ENCODE results near the gene BORCS6. TPM values are rescaled to one million over a fixed set of nuclear protein-coding genes. Genes with fewer than 3 reads are reported as not detected.
A peak's percentile ranks its signal among the peaks of the same experiment; 100 is the strongest.

Gene BORCS6
- total RNA-seq, 2 donors from 2014 or later = 4.7 to 7.0 TPM

GRCh38 chr17:8166731-8167130, 23.2 kb downstream of the BORCS6 start:
- H3K27me3 Mint-ChIP-seq = no peaks in the 10 kb centered on the region
- H3K4me3 Mint-ChIP-seq = no peak overlapping the region
- no peaks in the 10 kb centered on the region for H3K9me3 Mint-ChIP-seq
- no peak for ATAC-seq (replicated peaks)
- peaks cover 7% of the 10 kb centered on the region for H3K4me1 Mint-ChIP-seq
- no peak overlapping the region for H3K27ac Mint-ChIP-seq
- peaks cover 13% of the 10 kb centered on the region for H3K36me3 Mint-ChIP-seq (ENCODE audit: low read depth)

DNA sequence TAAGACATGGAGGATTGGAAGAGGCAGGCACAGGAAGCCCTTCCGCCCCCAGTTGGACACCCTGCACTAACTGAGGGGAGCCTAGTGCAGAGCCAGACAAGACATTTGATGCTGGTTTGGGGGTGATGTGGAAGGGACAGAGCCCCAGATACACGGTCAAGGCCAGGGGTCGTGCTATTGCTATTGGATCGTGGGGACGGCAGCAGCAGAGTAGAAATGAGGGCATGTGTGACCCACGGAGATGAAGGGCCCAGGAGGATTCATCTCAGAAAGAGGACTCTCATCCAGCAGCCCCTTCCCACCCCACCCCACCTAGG, 25.2 kb downstream of the BORCS6 start:
- no peaks in the 10 kb centered on the region for H3K27me3 Mint-ChIP-seq
- H3K9me3 Mint-ChIP-seq = no peaks in the 10 kb centered on the region
- peaks cover 21% of the 10 kb centered on the region for H3K4me1 Mint-ChIP-seq
- peak overlapping the region; percentile 84 for H3K4me3 Mint-ChIP-seq
- ATAC-seq (replicated peaks) = no peak
- H3K36me3 Mint-ChIP-seq (ENCODE audit: low read depth) = peaks cover 33% of the 10 kb centered on the region
- H3K27ac Mint-ChIP-seq = peak overlapping the region; percentile 90

GRCh38 chr17:8163978-8164814, 25.8 kb downstream of the BORCS6 start:
- Mint-ChIP-seq H3K4me3 (peak overlapping the region; percentile 84), H3K27ac (peak overlapping the region; percentile 90), H3K4me1 (peaks cover 25% of the 10 kb centered on the region), H3K27me3 (no peaks in the 10 kb centered on the region), H3K36me3 (ENCODE audit: low read depth) (peaks cover 38% of the 10 kb centered on the region), H3K9me3 (no peaks in the 10 kb centered on the region)
- ATAC-seq (replicated peaks) = peak; percentile 87

- Mint-ChIP-seq H3K27me3 (no peaks in the 10 kb centered on the region), H3K4me3 (peak overlapping the region; percentile 84), H3K27ac (peak overlapping the region; percentile 90), H3K4me1 (peaks cover 31% of the 10 kb centered on the region), H3K36me3 (ENCODE audit: low read depth) (peaks cover 47% of the 10 kb centered on the region), H3K9me3 (no peaks in the 10 kb centered on the region)
- ATAC-seq (replicated peaks) = peak; percentile 6
Observed at GRCh38 chr17:8162997-8163977, 26.7 kb downstream of the BORCS6 start.

- peak; percentile 59 for ATAC-seq (replicated peaks)
- H3K9me3 Mint-ChIP-seq = no peaks in the 10 kb centered on the region
- H3K36me3 Mint-ChIP-seq (ENCODE audit: low read depth) = peaks cover 51% of the 10 kb centered on the region
- no peaks in the 10 kb centered on the region for H3K27me3 Mint-ChIP-seq
- H3K4me3 Mint-ChIP-seq = peak within 1 kb of the TSS; percentile 94
- peaks cover 31% of the 10 kb centered on the region for H3K4me1 Mint-ChIP-seq
- peak within 1 kb of the TSS; percentile 90 for H3K27ac Mint-ChIP-seq
Observed at GRCh38 chr17:8162233-8162996, 27.6 kb downstream of the BORCS6 start, which contains the start of gene VAMP2. Gene VAMP2, minus strand, starts transcription at chr17:8162948. Its CDS starts 69 bp downstream, at chr17:8162879.

GRCh38 chr17:8161289-8162232, 28.4 kb downstream of the BORCS6 start:
- ATAC-seq (replicated peaks) = no peak
- H3K36me3 Mint-ChIP-seq (ENCODE audit: low read depth) = peaks cover 51% of the 10 kb centered on the region
- H3K4me1 Mint-ChIP-seq = peaks cover 31% of the 10 kb centered on the region

GRCh38 chr17:8160741-8161221, 29.2 kb downstream of the BORCS6 start:
- peaks cover 31% of the 10 kb centered on the region for H3K4me1 Mint-ChIP-seq
- peak overlapping the region; percentile 79 for H3K27ac Mint-ChIP-seq
- no peak for ATAC-seq (replicated peaks)
- H3K27me3 Mint-ChIP-seq = no peaks in the 10 kb centered on the region
- H3K36me3 Mint-ChIP-seq (ENCODE audit: low read depth) = peaks cover 51% of the 10 kb centered on the region
- H3K9me3 Mint-ChIP-seq = no peaks in the 10 kb centered on the region
- H3K4me3 Mint-ChIP-seq = peak overlapping the region; percentile 94

More at GRCh38 chr17:8161289-8162232, 28.4 kb downstream of the BORCS6 start:
- peak overlapping the region; percentile 94 for H3K4me3 Mint-ChIP-seq
- H3K27me3 Mint-ChIP-seq = no peaks in the 10 kb centered on the region
- peak overlapping the region; percentile 79 for H3K27ac Mint-ChIP-seq
- no peaks in the 10 kb centered on the region for H3K9me3 Mint-ChIP-seq

DNA sequence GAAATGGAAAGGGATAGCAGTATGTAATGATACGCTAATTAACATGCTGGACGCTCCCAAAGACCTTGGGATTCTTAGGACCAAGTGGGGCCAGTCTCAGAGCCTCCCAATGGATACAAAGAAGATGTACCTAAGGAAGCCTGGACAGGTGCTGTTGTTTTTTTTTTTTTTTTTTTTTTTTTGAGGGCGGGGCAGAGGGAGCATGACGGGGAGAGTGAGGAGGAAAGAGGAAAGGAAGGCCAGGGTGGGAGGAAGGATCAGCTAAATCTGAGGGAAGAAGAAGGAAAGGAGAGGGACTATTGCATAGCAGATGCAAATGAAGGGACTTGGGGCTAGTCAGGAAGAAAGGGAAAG, 29.8 kb downstream of the BORCS6 start:
- ATAC-seq (replicated peaks) = no peak

DNA sequence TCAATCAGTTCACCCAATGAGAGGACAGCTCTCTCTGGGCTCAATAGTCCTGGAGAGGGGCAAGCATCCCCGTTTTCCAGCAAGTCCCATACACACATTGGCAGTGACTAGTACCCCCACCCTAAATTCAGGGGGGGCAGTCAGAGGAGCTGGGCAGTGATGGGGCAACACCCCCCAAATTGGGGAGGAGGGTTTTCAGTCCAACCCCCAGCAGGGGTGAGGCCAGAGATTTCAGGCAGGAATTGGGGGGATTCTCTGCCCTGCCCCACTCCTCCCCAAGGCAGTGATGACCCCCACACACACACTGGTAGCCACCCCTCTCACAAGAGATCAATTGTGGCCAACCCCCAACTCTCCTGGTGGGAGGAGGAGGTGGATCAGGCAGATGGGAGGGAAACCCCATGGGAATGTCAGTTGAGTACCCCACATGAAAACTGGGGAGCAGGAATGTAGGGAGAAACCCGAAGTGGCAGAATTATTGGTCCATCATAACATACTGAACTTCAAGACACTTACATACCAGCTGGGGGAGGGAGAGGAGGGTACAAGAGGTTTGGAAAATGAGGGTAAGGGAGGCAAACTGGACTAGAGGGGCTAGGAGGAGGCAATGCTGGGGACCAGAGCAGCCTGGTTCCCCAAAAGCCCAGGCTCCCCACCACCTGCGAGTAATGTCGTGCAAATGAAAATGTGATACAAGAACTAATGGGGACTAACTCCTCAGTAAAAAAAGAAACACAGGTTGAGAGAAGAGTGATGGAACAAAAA, 30.3 kb downstream of the BORCS6 start:
- Mint-ChIP-seq H3K9me3 (no peaks in the 10 kb centered on the region), H3K36me3 (ENCODE audit: low read depth) (peaks cover 51% of the 10 kb centered on the region), H3K4me1 (peaks cover 37% of the 10 kb centered on the region), H3K27me3 (no peaks in the 10 kb centered on the region), H3K27ac (peak overlapping the region; percentile 79), H3K4me3 (peak overlapping the region; percentile 94)
- ATAC-seq (replicated peaks) = no peak

More for the DNA sequence above, 29.8 kb downstream of the BORCS6 start:
- Mint-ChIP-seq H3K27me3 (no peaks in the 10 kb centered on the region), H3K36me3 (ENCODE audit: low read depth) (peaks cover 51% of the 10 kb centered on the region), H3K4me1 (peaks cover 35% of the 10 kb centered on the region), H3K9me3 (no peaks in the 10 kb centered on the region), H3K27ac (peak overlapping the region; percentile 79), H3K4me3 (peak overlapping the region; percentile 94)

DNA sequence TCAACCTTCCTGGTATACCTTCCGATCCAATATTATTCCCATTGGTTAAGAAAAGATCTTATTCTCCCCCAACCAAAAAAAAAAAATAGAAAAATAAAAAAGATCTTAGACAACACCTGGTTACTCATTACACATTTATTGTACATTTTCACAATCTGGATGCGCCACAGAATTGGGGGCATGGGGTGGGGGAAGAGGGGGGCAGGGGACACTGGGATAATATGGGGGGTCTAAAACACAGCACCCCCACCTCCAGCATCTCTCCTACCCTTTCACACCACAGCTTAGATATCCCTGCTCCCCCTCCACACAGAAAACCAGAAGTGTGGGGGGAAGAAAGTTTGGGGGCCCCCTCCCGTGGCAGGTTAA, 31.0 kb downstream of the BORCS6 start:
- Mint-ChIP-seq H3K9me3 (no peaks in the 10 kb centered on the region), H3K36me3 (ENCODE audit: low read depth) (peaks cover 51% of the 10 kb centered on the region), H3K27ac (peak overlapping the region; percentile 86), H3K27me3 (no peaks in the 10 kb centered on the region), H3K4me1 (peaks cover 39% of the 10 kb centered on the region), H3K4me3 (peak overlapping the region; percentile 94)
- no peak for ATAC-seq (replicated peaks)

GRCh38 chr17:8158267-8159031, 31.5 kb downstream of the BORCS6 start:
- peak overlapping the region; percentile 86 for H3K27ac Mint-ChIP-seq
- peak; percentile 12 for ATAC-seq (replicated peaks)
- H3K4me3 Mint-ChIP-seq = peak overlapping the region; percentile 94
- peaks cover 45% of the 10 kb centered on the region for H3K4me1 Mint-ChIP-seq
- H3K9me3 Mint-ChIP-seq = no peaks in the 10 kb centered on the region
- H3K36me3 Mint-ChIP-seq (ENCODE audit: low read depth) = peaks cover 51% of the 10 kb centered on the region
- H3K27me3 Mint-ChIP-seq = no peaks in the 10 kb centered on the region
